ENCODE measurements around the gene PDE11A.

DNA sequence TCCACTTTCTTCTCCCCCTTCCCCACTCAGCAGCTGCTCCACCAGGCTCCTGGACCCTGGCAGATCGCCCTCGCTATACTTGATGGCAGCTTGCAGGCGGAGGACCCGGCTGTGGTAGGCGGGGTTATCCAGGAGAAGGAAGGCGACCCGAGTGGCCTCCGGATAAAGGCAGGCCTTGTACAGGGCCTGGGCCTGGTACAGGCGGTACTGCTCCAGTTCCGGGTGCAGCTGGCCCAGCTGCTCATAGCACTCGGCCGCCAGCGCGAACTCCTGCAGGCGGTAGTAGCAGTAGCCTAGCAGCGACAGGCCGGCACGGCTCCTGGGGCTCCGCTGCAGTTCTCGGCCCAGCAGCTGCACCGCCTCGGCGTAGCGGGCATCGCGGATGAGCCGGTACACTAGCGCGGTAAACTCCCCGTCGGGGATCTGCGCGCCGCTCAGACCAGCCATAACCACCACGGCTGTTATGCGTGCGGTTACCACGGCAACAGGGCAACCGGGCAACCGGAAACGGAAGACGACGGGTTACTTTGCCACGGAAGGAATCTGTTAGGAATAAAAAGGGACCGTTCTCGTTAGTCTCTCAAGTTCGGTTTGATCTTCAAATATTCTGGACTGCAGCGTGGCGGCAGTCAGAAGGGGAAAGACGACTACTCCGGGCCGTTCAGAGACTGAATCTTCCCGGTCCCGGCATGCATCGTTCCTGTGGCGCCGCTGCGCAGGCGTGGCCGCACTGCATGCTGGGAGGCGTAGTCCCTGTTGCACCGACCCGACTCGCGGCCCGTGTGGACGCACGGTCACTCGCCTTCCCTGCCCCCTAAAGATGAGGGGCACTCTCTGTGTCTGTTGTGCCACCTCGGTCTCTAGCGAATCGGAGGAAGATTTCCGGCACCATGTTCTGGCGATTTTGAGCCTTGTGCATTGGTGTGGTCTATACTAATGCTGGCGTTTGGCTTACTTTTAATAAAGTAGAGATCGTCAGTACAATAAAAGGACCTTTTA, 454.0 kb downstream of the PDE11A start:
- TF ChIP-seq CTCF (conservative IDR thresholded peaks at IDR 0.05; ENCODE audit: low read depth in 2 of 2) (no peak), EZH2 (IDR thresholded peaks at IDR 0.05; ENCODE audit: low read depth, unreplicated experiment) (no peak)
